ENCODE results near the gene FKBP7.

Gene FKBP7

GRCh38 chr2:178419123-178419522, 59.3 kb downstream of the FKBP7 start:
- peak; percentile 59 for DNase-seq (ENCODE audit: low read depth)
- TF ChIP-seq, protein P1, sequence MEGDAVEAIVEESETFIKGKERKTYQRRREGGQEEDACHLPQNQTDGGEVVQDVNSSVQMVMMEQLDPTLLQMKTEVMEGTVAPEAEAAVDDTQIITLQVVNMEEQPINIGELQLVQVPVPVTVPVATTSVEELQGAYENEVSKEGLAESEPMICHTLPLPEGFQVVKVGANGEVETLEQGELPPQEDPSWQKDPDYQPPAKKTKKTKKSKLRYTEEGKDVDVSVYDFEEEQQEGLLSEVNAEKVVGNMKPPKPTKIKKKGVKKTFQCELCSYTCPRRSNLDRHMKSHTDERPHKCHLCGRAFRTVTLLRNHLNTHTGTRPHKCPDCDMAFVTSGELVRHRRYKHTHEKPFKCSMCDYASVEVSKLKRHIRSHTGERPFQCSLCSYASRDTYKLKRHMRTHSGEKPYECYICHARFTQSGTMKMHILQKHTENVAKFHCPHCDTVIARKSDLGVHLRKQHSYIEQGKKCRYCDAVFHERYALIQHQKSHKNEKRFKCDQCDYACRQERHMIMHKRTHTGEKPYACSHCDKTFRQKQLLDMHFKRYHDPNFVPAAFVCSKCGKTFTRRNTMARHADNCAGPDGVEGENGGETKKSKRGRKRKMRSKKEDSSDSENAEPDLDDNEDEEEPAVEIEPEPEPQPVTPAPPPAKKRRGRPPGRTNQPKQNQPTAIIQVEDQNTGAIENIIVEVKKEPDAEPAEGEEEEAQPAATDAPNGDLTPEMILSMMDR (IDR thresholded peaks at IDR 0.05; ENCODE audit: low read length, missing control alignments), result peak; percentile 45
- H3K4me3 ChIP-seq (replicated peaks; ENCODE audit: low read depth, low read length), result no peak overlapping the region

- H3K4me3 ChIP-seq (replicated peaks; ENCODE audit: low read depth, low read length), result no peak overlapping the region
- DNase-seq (ENCODE audit: low read depth), result peak; percentile 50
Measured at GRCh38 chr2:178418426-178418825, 60.0 kb downstream of the FKBP7 start.

DNA sequence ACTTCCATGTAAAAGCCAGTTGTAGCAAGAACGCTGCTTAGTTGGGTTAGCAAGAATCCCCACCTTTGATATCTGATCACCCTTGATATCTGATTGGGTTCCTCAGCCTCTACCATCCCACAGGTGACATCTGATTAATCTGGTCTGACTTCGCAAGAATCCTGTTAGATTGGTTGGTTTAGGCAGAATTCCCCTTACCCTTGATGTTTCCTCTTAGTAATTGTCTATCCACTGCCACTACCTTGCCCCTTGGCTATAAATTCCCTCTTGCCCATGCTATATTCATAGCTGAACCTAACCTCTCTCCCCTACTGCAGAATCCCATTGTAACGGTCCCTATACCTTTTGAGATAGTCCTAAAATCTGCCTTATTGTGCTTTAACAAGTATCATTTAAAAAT, 60.5 kb downstream of the FKBP7 start:
- TF ChIP-seq, protein P1 (IDR thresholded peaks at IDR 0.05; ENCODE audit: low read length, missing control alignments), result no peak
- DNase-seq (ENCODE audit: low read depth), result no peak
- no peak overlapping the region for H3K4me3 ChIP-seq (replicated peaks; ENCODE audit: low read depth, low read length)

More at GRCh38 chr2:178418426-178418825, 60.0 kb downstream of the FKBP7 start:
- TF ChIP-seq, protein P1 (IDR thresholded peaks at IDR 0.05; ENCODE audit: low read length, missing control alignments), result no peak

DNA sequence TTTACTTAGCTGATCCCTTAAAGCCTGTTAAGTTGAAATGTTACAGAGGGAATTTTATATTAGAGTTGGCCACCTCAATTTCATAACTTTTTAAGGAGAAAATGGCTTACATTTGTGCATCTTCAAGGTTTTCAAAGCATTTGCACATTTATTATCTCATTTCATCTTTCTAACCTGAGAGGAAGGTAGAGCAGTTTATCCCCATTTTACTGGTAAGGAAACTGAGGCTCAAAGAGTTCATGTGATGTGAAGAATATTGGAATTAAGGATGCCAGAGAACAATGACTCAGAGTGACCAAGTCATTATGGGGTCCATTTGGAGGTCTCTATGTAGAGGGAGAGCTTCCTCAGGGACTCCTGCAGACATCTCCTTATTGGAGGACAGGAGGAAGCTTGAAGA, 62.4 kb downstream of the FKBP7 start:
- no peak for DNase-seq (ENCODE audit: low read depth)

DNA sequence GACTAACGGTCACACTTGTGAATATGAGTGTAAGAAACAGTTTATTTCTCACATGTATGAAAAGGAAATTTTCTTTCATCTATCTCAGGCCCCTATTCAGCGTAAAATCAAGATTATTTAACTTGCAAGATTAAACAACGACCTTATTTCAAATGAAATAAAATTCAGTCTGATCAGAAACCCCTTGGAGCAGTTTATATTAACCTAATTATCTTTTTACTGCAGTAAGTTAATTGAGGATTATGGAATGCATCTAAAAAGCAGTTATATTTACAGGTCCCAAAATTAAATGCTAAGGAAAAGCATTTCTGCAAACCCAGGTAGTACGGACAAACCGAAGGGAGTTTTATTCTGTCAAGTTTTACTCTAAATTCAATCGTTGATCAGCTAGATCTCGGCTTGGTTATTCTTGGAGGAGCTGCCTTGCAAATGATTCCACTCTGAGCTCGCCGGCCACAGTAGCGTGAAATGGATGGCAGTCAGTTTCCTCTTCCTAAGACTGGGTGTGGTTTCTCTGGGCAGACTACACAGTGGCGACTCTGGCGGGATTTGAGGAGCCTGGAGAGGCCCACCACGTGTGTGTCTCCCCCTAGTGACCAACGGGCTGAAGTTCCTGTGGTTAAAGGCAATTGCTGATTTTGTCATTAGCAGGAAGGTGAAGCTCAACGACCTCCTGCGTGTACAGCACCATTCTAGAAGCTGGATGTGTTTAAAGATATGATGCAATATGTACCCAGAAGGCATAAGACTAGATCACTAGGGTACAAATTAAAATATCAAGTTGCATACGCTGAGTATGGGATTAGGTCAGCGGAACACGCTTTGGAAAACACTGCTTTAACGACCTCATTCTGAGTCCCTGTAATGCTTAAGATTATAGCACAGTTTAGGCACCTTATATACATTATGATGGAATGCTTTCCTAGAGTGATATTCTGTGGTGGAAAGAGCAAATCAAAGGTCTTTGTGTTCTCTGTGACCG, 63.8 kb downstream of the FKBP7 start:
- H3K4me3 ChIP-seq (replicated peaks; ENCODE audit: low read depth, low read length), result peak overlapping the region; percentile 66
- TF ChIP-seq, protein P1 (IDR thresholded peaks at IDR 0.05; ENCODE audit: low read length, missing control alignments), result peak; percentile 96
- DNase-seq (ENCODE audit: low read depth), result peak; percentile 96

More for the DNA sequence above, 62.4 kb downstream of the FKBP7 start:
- H3K4me3 ChIP-seq (replicated peaks; ENCODE audit: low read depth, low read length), result no peak overlapping the region
- TF ChIP-seq, protein P1 (IDR thresholded peaks at IDR 0.05; ENCODE audit: low read length, missing control alignments), result no peak
